Suprapubic skin (tissue), 4 donors: ENCODE measurements around the gene CHST7. TPM values are rescaled to one million over a fixed set of nuclear protein-coding genes. Genes with fewer than 3 reads are reported as not detected.

Experiments used
- DNase-seq, 2 donors: peaks; one replicate each; pipeline ENCODE4 v3.0.0-alpha.2; 2019; ENCODE audit warnings: low spot score in 2 of 2
- H3K27ac ChIP-seq: fragments of 200-600 bp; sonication (generic); one replicate; pipeline ENCODE4 v1.5.1; 2019
- H3K27me3 ChIP-seq: fragments of 200-600 bp; sonication (generic); one replicate; pipeline ENCODE4 v1.5.1; 2019
- H3K36me3 ChIP-seq: fragments of 200-600 bp; sonication (generic); one replicate; pipeline ENCODE4 v1.5.1; 2019
- H3K4me1 ChIP-seq: fragments of 200-600 bp; sonication (generic); one replicate; pipeline ENCODE4 v1.5.1; 2019
- H3K4me3 ChIP-seq: fragments of 200-600 bp; sonication (generic); one replicate; pipeline ENCODE4 v1.5.1; 2019; ENCODE audit warnings: mild to moderate bottlenecking
- H3K9me3 ChIP-seq: fragments of 200-600 bp; sonication (generic); one replicate; pipeline ENCODE4 v1.5.1; 2019
- CTCF ChIP-seq, 2 donors: fragments of 200-600 bp in 1 of 2; fragments of 450-650 bp in 1 of 2; sonication (generic) in 1 of 2; IDR thresholded peaks; one replicate each; pipeline ENCODE4 v1.5.1; 2016 to 2019; ENCODE audit warnings: antibody characterized with exemption in 2 of 2, mild to moderate bottlenecking in 1 of 2, moderate library complexity in 1 of 2
- EP300 ChIP-seq: sonication (generic); formaldehyde crosslinking; IDR thresholded peaks from one replicate; pipeline ENCODE4 v1.6.1; 2017; ENCODE audit warnings: antibody characterized with exemption
- POLR2A ChIP-seq, 2 donors: fragments of 450-650 bp; IDR thresholded peaks; one replicate each; pipeline ENCODE4 v1.6.1; 2017; ENCODE audit warnings: antibody characterized with exemption in 2 of 2, mild to moderate bottlenecking in 2 of 2, moderate library complexity in 2 of 2
- POLR2AphosphoS5 ChIP-seq, 3 donors: sonication (generic); formaldehyde crosslinking; IDR thresholded peaks; one replicate each; pipeline ENCODE4 v1.6.1; 2017; ENCODE audit warnings: antibody characterized with exemption in 3 of 3
- WGBS: methylation state at CpG from one replicate; pipeline ENCODE4 v1.1.5; 2018; 5-methylcytosine and 5-hydroxymethylcytosine counted together
- total RNA-seq, 4 donors: library from RNA; depleted of rRNA; stranded (reverse); fragments of >200 nt; gene quantifications; one replicate each; pipeline ENCODE4 v1.1.0, GENCODE V29; 2016

The CHST7 gene
- total RNA-seq, 4 donors from 2014 or later, result 5.8 to 7.9 (median 7.0) TPM

GRCh38 chrX:46624090-46624786 is 50.7 kb downstream of the CHST7 start:
- Histone ChIP-seq H3K9me3 (no peaks in the 10 kb centered on the region), H3K27ac (no peak overlapping the region), H3K4me3 (no peak overlapping the region), H3K36me3 (no peaks in the 10 kb centered on the region), H3K27me3 (no peaks in the 10 kb centered on the region), H3K4me1 (peaks cover 9% of the 10 kb centered on the region)
- TF ChIP-seq POLR2AphosphoS5 (IDR thresholded peaks at IDR 0.05) (no peak), EP300 (no peak), POLR2A (IDR thresholded peaks at IDR 0.05) (no peak), CTCF (IDR thresholded peaks at IDR 0.05) (no peak)
- 72% methylated on average over 6 of the region's 6 CpGs for WGBS
- no peak for DNase-seq

DNA sequence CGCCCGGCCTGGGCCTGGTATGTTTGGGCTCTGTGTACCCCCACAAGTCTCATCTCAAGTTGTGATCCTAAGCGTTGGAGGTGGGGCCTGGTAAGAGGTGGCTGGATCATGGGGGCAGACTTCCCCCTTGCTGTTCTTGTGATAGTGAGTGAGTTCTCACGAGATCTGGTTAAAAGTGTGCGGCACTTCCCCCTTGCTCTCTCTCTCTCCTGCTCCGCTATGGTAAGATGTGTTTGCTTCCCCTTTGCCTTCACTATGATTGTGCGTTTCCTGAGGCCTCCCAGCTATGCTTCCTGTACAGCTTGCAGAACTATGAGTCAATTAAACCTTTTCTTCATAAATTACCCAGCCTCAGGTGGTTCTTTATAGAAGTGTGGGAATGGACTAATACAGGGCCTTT is 53.0 kb downstream of the CHST7 start:
- WGBS, result 62% methylated on average over 4 of the region's 7 CpGs
- H3K27ac ChIP-seq, result no peak overlapping the region
- H3K9me3 ChIP-seq, result no peaks in the 10 kb centered on the region
- DNase-seq, result no peak
- TF ChIP-seq CTCF (IDR thresholded peaks at IDR 0.05), result no peak
- TF ChIP-seq POLR2AphosphoS5 (IDR thresholded peaks at IDR 0.05), result no peak
- no peak for TF ChIP-seq EP300
- TF ChIP-seq POLR2A (IDR thresholded peaks at IDR 0.05), result no peak
- H3K4me1 ChIP-seq, result peaks cover 15% of the 10 kb centered on the region
- H3K36me3 ChIP-seq, result no peaks in the 10 kb centered on the region
- H3K4me3 ChIP-seq, result no peak overlapping the region
- no peaks in the 10 kb centered on the region for H3K27me3 ChIP-seq

DNA sequence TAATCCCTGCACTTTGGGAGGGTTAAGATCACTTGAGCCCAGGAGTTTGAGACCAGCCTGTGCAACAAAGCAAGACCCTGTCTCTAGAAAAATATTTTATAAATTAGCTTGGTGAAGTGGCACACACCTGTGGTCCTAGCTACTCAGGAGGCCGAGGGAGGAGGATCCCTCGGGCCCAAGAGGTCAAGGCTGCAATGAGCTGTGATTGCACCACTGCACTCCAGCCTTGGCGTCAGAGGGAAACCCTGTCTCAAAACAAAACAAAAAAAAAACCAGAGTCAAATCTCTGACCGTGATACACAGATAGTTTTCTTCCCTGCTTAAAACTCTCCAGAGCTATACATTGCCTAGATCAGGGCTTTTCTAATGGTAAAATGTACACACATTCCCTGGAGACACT is 53.5 kb downstream of the CHST7 start:
- WGBS, result 85% methylated on average over 4 of the region's 4 CpGs
- Histone ChIP-seq H3K9me3 (no peaks in the 10 kb centered on the region), H3K27me3 (no peaks in the 10 kb centered on the region), H3K36me3 (no peaks in the 10 kb centered on the region), H3K27ac (peak overlapping the region; percentile 14), H3K4me3 (no peak overlapping the region), H3K4me1 (peaks cover 15% of the 10 kb centered on the region)
- DNase-seq, result no peak
- no peak for TF ChIP-seq POLR2AphosphoS5 (IDR thresholded peaks at IDR 0.05)
- TF ChIP-seq CTCF (IDR thresholded peaks at IDR 0.05), result no peak
- TF ChIP-seq EP300, result no peak
- no peak for TF ChIP-seq POLR2A (IDR thresholded peaks at IDR 0.05)

DNA sequence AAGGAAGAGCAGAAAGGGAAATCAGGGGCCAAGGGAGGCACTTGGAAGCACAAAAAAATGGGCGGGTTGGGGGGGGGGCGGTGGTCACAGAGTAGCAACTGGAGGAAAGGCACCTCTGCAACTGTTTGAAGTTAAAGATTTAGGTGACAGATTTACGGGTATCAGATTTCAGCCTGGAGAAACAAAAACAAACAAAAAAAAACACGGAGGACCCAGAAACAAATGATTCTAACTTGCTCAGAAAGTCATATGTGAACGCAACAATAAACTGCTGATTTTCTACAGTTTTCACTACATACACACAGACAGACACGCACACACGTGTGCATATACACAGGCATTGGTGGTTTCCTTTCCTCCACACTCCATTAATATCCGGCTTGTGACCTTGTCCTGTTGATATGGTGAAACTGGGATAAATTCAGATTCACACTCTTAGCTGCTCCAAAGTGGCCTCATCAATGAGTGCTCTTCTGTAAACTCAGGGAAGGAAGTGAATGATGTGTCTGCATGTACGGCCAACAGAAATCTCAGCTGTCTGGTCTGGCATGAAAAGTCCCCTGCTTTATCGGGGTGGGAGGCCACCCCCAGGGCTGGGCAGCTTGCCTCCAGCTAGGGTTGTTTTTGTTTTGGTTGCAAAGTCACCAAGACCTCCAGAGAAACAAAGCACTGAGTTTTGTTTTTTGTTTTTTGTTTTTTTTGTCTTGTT is 54.3 kb downstream of the CHST7 start:
- DNase-seq, result peak in 1 of 2 donors; percentile 70
- peak overlapping the region; percentile 68 for H3K27ac ChIP-seq

DNA sequence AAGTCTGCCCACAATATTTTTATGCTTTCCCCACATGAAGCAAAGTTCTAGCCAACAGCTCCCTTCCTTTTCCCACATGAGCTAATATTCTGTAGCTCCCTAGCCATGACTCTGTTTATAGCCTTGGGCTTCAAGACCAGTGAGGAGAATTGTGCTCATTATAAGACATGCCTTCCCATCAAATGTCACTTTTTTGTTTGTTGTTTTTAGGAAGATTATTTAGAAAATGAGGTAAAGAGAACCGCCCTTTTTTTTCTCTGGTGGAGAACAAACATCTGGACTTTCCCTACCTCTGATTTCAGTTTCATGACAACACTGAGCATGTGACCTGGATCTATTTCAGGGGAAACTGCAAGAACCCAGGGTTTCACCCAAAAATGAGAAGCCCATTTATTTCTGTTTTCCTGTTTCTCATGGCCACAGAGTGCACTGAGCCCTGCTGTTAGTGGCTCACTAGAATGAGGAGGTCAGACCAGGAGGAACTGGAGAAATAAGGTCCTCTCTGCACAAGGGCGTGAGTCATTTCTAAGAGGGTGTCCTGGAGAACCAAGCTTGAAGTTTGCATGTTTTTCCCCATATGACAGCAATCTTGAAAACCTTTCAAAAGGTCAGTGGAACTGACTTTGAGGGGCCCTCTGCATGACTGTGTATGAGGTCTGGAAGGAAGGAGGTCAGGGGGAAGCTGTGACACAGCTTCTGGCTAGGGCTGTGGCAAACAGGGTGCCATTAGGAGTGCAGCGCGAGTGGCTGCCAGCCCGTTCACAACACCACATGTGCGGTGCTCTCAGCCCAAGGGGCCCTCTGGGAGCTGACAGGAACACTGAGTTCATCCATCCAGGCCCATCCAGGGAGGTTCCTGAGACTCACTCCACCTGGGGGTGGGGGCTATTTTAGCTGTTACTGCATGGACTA is 55.2 kb downstream of the CHST7 start:
- no peaks in the 10 kb centered on the region for H3K27me3 ChIP-seq
- peak overlapping the region; percentile 68 for H3K27ac ChIP-seq
- H3K4me1 ChIP-seq, result peaks cover 22% of the 10 kb centered on the region
- H3K9me3 ChIP-seq, result no peaks in the 10 kb centered on the region
- no peak overlapping the region for H3K4me3 ChIP-seq
- no peaks in the 10 kb centered on the region for H3K36me3 ChIP-seq
- 52% methylated on average over 6 of the region's 6 CpGs for WGBS
- TF ChIP-seq EP300, result no peak
- TF ChIP-seq POLR2AphosphoS5 (IDR thresholded peaks at IDR 0.05), result peak in 1 of 3 donors; percentile 42
- peak; percentile 82 to 83 for DNase-seq

More for the DNA sequence above, 54.3 kb downstream of the CHST7 start:
- Histone ChIP-seq H3K4me1 (peaks cover 21% of the 10 kb centered on the region), H3K9me3 (no peaks in the 10 kb centered on the region), H3K27me3 (no peaks in the 10 kb centered on the region), H3K4me3 (no peak overlapping the region), H3K36me3 (no peaks in the 10 kb centered on the region)
- no peak for TF ChIP-seq POLR2A (IDR thresholded peaks at IDR 0.05)
- TF ChIP-seq POLR2AphosphoS5 (IDR thresholded peaks at IDR 0.05), result no peak
- WGBS, result 51% methylated on average over 10 of the region's 10 CpGs
